ENCODE data around the gene TAC3.
"Not testable (repeated sequence)": the region's sequence is repeated elsewhere in the genome, so short reads cannot be mapped to it uniquely, and the experiment has no call there.

Gene TAC3

GRCh38 chr12:57003395-57003794 is 12.9 kb downstream of the TAC3 start:
- DNase-seq, result no peak

GRCh38 chr12:57001448-57001906 is 14.9 kb downstream of the TAC3 start:
- peak; percentile 77 for DNase-seq

- no peak for DNase-seq
These were observed 15.9 kb downstream of the TAC3 start for GRCh38 chr12:57000393-57000792.

- DNase-seq, result no peak
These were observed 16.9 kb downstream of the TAC3 start for GRCh38 chr12:56999456-56999855.

- DNase-seq, result peak; percentile 51
These were observed 17.3 kb downstream of the TAC3 start for GRCh38 chr12:56998981-56999380.

- no peak for DNase-seq
These were observed 18.0 kb downstream of the TAC3 start for GRCh38 chr12:56998316-56998715.

GRCh38 chr12:56996793-56997545 is 19.4 kb downstream of the TAC3 start:
- no peak for DNase-seq

- no peak for DNase-seq
These were observed 20.3 kb downstream of the TAC3 start for GRCh38 chr12:56995930-56996496.

GRCh38 chr12:56995201-56995929 is 21.0 kb downstream of the TAC3 start:
- DNase-seq, result no peak

- DNase-seq, result no peak
These were observed 22.0 kb downstream of the TAC3 start for GRCh38 chr12:56994231-56994746.

- no peak for DNase-seq
These were observed 23.0 kb downstream of the TAC3 start for GRCh38 chr12:56993346-56993745.

- DNase-seq, result no peak
These were observed 24.7 kb downstream of the TAC3 start for GRCh38 chr12:56991319-56992246.

GRCh38 chr12:56990648-56991318 is 25.5 kb downstream of the TAC3 start:
- no peak for DNase-seq

GRCh38 chr12:56989861-56990610 is 26.3 kb downstream of the TAC3 start:
- no peak for DNase-seq

GRCh38 chr12:56988207-56988739 is 28.1 kb downstream of the TAC3 start:
- DNase-seq, result no peak

GRCh38 chr12:56987551-56988053 is 28.7 kb downstream of the TAC3 start:
- DNase-seq, result peak; percentile 78

- DNase-seq, result no peak
These were observed 29.3 kb downstream of the TAC3 start for GRCh38 chr12:56987011-56987410.

GRCh38 chr12:56985714-56986113 is 30.6 kb downstream of the TAC3 start:
- DNase-seq, result not testable (repeated sequence)

GRCh38 chr12:56983386-56983785 is 32.9 kb downstream of the TAC3 start:
- DNase-seq, result no peak

- not testable (repeated sequence) for DNase-seq
These were observed 33.6 kb downstream of the TAC3 start for GRCh38 chr12:56982578-56983236.

All from stimulated activated CD4-positive, alpha-beta T cell treated with anti-CD3 and anti-CD28 coated beads, Interleukin-4, amount 100 ng/mL, for 1 hour (primary cell).